ENCODE data around the gene MSL1. TPM values are rescaled to one million over a fixed set of nuclear protein-coding genes. Genes with fewer than 3 reads are reported as not detected.
A peak's percentile ranks its signal among the peaks of the same experiment; 100 is the strongest.

The MSL1 gene
- total and polyA plus RNA-seq, 9 of the 15 experiments (the other 6 are each of a cell fraction or from before 2014, with no cell fraction given), result 13.8 to 120 (median 61.9) TPM

GRCh38 chr17:40111221-40112128, 10.3 kb upstream of the MSL1 start (continued):
- no peak for TF ChIP-seq TAL1 (IDR thresholded peaks at IDR 0.05)
- peak; percentile 65 for TF ChIP-seq ETV1 (tag; conservative IDR thresholded peaks at IDR 0.05; ENCODE audit: low read depth)
- TF ChIP-seq BDP1 (IDR thresholded peaks at IDR 0.05; ENCODE audit: insufficient read depth, insufficient read length), result no peak
- peak in 1 of 2 experiments; percentile 75; a peak in 1 of 3 replicates for TF ChIP-seq CBX3 (IDR thresholded peaks at IDR 0.05; ENCODE audit: borderline replicate concordance in 1 of 2, low read length in 2 of 2)
- TF ChIP-seq TCFL5 (CRISPR knock-in tag; conservative IDR thresholded peaks at IDR 0.05), result no peak
- TF ChIP-seq ZNF431 (CRISPR knock-in tag; IDR thresholded peaks at IDR 0.05), result no peak
- no peak for TF ChIP-seq SREBF2 (CRISPR knock-in tag; IDR thresholded peaks at IDR 0.05)
- no peak for TF ChIP-seq FOXP1 (CRISPR knock-in tag; IDR thresholded peaks at IDR 0.05)
- TF ChIP-seq NFYB (IDR thresholded peaks at IDR 0.05; ENCODE audit: extremely low read depth, insufficient read length), result no peak
- TF ChIP-seq GATA2 (CRISPR knock-in tag; IDR thresholded peaks at IDR 0.05), result no peak
- TF ChIP-seq ZC3H4 (CRISPR knock-in tag; IDR thresholded peaks at IDR 0.05; ENCODE audit: borderline replicate concordance), result no peak
- TF ChIP-seq NFRKB (IDR thresholded peaks at IDR 0.05; ENCODE audit: low read depth), result peak; percentile 82; the same call in 1 of the 2 replicates
- TF ChIP-seq, protein P1, sequence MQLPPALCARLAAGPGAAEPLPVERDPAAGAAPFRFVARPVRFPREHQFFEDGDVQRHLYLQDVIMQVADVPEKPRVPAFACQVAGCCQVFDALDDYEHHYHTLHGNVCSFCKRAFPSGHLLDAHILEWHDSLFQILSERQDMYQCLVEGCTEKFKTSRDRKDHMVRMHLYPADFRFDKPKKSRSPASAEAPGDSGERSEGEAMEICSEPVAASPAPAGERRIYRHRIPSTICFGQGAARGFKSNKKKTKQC (CRISPR knock-in tag; IDR thresholded peaks at IDR 0.05), result no peak
- TF ChIP-seq ILK (tag; IDR thresholded peaks at IDR 0.05; ENCODE audit: borderline replicate concordance, low read depth), result no peak
- TF ChIP-seq, protein P2, sequence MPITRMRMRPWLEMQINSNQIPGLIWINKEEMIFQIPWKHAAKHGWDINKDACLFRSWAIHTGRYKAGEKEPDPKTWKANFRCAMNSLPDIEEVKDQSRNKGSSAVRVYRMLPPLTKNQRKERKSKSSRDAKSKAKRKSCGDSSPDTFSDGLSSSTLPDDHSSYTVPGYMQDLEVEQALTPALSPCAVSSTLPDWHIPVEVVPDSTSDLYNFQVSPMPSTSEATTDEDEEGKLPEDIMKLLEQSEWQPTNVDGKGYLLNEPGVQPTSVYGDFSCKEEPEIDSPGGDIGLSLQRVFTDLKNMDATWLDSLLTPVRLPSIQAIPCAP (CRISPR knock-in tag; IDR thresholded peaks at IDR 0.05; ENCODE audit: borderline replicate concordance), result no peak
- TF ChIP-seq ZNF280B (CRISPR knock-in tag; IDR thresholded peaks at IDR 0.05), result no peak
- no peak for TF ChIP-seq ZKSCAN1 (IDR thresholded peaks at IDR 0.05; ENCODE audit: low read depth, low read length)
- 0 out of 4 replicates have a peak, but pooled peaks of 1 of the 2 experiments have one; percentile 14 for TF ChIP-seq MCM7 (IDR thresholded peaks at IDR 0.05)
- peak; percentile 60 to 98 for TF ChIP-seq MAZ (CRISPR knock-in tag; conservative IDR thresholded peaks at IDR 0.05 in 1 of 2, IDR thresholded peaks at IDR 0.05 in 1 of 2)
- no peak for TF ChIP-seq TGIF2 (CRISPR knock-in tag; IDR thresholded peaks at IDR 0.05)
- TF ChIP-seq CHD4 (IDR thresholded peaks at IDR 0.05; ENCODE audit: insufficient read depth, insufficient replicate concordance, low read depth, low read length, poor library complexity, severe bottlenecking), result no peak
